ENCODE measurements around the gene ENOX1. TPM values are rescaled to one million over a fixed set of nuclear protein-coding genes. Genes with fewer than 3 reads are reported as not detected.

Gene ENOX1
- polyA plus RNA-seq, 2 of the 4 experiments (the other 2 are of a cell fraction): 0.28 to 0.41 TPM

DNA sequence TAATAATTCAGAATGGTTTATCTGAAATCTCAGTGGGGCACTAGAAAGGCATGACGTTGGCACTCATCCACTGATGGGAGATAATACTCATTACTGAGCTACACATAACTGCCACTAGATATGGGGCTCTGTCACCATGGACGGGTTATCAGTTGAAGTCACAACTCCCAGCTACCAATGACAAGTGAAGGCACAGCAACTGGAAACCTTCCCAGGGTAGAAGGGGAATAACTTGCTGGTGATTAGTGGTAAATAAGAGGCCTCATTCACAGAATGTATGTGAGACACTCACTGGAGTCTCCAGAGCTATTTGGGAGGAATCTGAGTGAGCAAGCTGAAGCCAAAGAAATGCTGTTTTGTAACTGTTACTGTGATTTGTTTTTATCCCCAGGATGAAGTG, 249.6 kb downstream of the ENOX1 start:
- Histone ChIP-seq H3K4me1 (no peaks in the 10 kb centered on the region), H3K4me2 (no peak overlapping the region), H3K27ac (no peak overlapping the region), H3K9me3 (peaks cover 2% of the 10 kb centered on the region; the same call in 1 of the 3 replicates), H3K4me3 (no peak overlapping the region)
- no peak for TF ChIP-seq NPAS2 (CRISPR knock-in tag; IDR thresholded peaks at IDR 0.05; ENCODE audit: borderline replicate concordance)
- TF ChIP-seq CHD2 (IDR thresholded peaks at IDR 0.05; ENCODE audit: low read length, partially characterized antibody): no peak
- no peak for TF ChIP-seq FOSL2 (IDR thresholded peaks at IDR 0.05)
- no peak for TF ChIP-seq FOSL2 (CRISPR knock-in tag; IDR thresholded peaks at IDR 0.05)
- TF ChIP-seq, protein P1, sequence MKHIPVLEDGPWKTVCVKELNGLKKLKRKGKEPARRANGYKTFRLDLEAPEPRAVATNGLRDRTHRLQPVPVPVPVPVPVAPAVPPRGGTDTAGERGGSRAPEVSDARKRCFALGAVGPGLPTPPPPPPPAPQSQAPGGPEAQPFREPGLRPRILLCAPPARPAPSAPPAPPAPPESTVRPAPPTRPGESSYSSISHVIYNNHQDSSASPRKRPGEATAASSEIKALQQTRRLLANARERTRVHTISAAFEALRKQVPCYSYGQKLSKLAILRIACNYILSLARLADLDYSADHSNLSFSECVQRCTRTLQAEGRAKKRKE (CRISPR knock-in tag; IDR thresholded peaks at IDR 0.05; ENCODE audit: low read depth): no peak
- no peak for TF ChIP-seq CBX8 (IDR thresholded peaks at IDR 0.05)
- no peak for TF ChIP-seq TFCP2L1 (CRISPR knock-in tag; IDR thresholded peaks at IDR 0.05)
- no peak for TF ChIP-seq GATA3 (IDR thresholded peaks at IDR 0.05; ENCODE audit: borderline replicate concordance)
- no peak for TF ChIP-seq NR3C1 (IDR thresholded peaks at IDR 0.05)
- TF ChIP-seq HOXA7 (CRISPR knock-in tag; IDR thresholded peaks at IDR 0.05): no peak
- TF ChIP-seq, protein P2, sequence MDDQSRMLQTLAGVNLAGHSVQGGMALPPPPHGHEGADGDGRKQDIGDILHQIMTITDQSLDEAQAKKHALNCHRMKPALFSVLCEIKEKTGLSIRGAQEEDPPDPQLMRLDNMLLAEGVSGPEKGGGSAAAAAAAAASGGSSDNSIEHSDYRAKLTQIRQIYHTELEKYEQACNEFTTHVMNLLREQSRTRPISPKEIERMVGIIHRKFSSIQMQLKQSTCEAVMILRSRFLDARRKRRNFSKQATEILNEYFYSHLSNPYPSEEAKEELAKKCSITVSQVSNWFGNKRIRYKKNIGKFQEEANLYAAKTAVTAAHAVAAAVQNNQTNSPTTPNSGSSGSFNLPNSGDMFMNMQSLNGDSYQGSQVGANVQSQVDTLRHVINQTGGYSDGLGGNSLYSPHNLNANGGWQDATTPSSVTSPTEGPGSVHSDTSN (IDR thresholded peaks at IDR 0.05): no peak
- no peak for TF ChIP-seq RNF2 (IDR thresholded peaks at IDR 0.05; ENCODE audit: borderline replicate concordance, low read depth)
- TF ChIP-seq RFX5 (IDR thresholded peaks at IDR 0.05): no peak
- DNase-seq (ENCODE audit: low read depth in 1 of 2, low spot score in 1 of 2): no peak
- CTCF ChIA-PET: no interaction called here
- no peak for FAIRE-seq
- 14% methylated on average over 2 of the region's 2 CpGs for WGBS (ENCODE audit: missing lambda C conversion rate)
- POLR2A ChIA-PET: no interaction called here
- no peak for ATAC-seq

DNA sequence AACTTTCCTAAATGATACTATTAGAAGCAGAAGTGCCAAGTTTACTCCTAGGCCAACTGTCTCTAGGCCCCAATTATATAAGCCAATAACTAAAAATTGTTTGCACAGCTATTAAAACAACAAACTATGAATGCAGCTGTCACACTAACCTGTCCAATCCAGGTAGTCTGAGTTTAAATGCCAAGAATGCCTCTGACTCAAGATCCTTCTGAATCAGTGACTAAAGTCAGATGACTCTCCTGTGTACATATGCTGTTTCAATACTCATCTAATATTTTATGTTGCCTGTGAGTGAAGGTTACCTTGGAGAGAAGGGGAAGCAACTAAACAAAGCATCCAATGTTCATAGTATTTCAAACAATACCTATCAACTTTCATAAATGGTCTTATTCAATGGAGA, 257.0 kb downstream of the ENOX1 start:
- no peaks in the 10 kb centered on the region for H3K4me1 ChIP-seq
- H3K9me3 ChIP-seq: no peaks in the 10 kb centered on the region
- no peak overlapping the region for H3K4me2 ChIP-seq
- H3K4me3 ChIP-seq: no peak overlapping the region
- FAIRE-seq (no peak), ATAC-seq (no peak), DNase-seq (ENCODE audit: low read depth in 1 of 2, low spot score in 1 of 2) (no peak)
- POLR2A ChIA-PET: no interaction called here
- no peak overlapping the region for H3K27ac ChIP-seq
- no peak for TF ChIP-seq CHD4 (IDR thresholded peaks at IDR 0.05; ENCODE audit: borderline replicate concordance)
- no peak for TF ChIP-seq ZFP36 (IDR thresholded peaks at IDR 0.05; ENCODE audit: borderline replicate concordance, partially characterized antibody)
- TF ChIP-seq FOSL2 (IDR thresholded peaks at IDR 0.05): no peak
- no peak for TF ChIP-seq FOSL2 (CRISPR knock-in tag; IDR thresholded peaks at IDR 0.05)
- no peak for TF ChIP-seq TFCP2L1 (CRISPR knock-in tag; IDR thresholded peaks at IDR 0.05)
- TF ChIP-seq NR3C1 (IDR thresholded peaks at IDR 0.05): no peak
- no peak for TF ChIP-seq GATA3 (IDR thresholded peaks at IDR 0.05; ENCODE audit: borderline replicate concordance)
- TF ChIP-seq CBX8 (IDR thresholded peaks at IDR 0.05): no peak
- no peak for TF ChIP-seq CBX2 (IDR thresholded peaks at IDR 0.05; ENCODE audit: borderline replicate concordance, low read depth)
- no peak for TF ChIP-seq BHLHE40 (IDR thresholded peaks at IDR 0.05; ENCODE audit: low read depth, low read length)
- TF ChIP-seq, protein P3, sequence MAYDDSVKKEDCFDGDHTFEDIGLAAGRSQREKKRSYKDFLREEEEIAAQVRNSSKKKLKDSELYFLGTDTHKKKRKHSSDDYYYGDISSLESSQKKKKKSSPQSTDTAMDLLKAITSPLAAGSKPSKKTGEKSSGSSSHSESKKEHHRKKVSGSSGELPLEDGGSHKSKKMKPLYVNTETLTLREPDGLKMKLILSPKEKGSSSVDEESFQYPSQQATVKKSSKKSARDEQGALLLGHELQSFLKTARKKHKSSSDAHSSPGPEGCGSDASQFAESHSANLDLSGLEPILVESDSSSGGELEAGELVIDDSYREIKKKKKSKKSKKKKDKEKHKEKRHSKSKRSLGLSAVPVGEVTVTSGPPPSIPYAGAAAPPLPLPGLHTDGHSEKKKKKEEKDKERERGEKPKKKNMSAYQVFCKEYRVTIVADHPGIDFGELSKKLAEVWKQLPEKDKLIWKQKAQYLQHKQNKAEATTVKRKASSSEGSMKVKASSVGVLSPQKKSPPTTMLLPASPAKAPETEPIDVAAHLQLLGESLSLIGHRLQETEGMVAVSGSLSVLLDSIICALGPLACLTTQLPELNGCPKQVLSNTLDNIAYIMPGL (CRISPR knock-in tag; IDR thresholded peaks at IDR 0.05; ENCODE audit: borderline replicate concordance): no peak
- TF ChIP-seq, protein P4, sequence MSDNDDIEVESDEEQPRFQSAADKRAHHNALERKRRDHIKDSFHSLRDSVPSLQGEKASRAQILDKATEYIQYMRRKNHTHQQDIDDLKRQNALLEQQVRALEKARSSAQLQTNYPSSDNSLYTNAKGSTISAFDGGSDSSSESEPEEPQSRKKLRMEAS (IDR thresholded peaks at IDR 0.05): no peak
- TF ChIP-seq ESRRA (IDR thresholded peaks at IDR 0.05; ENCODE audit: borderline replicate concordance, low read length): no peak
- TF ChIP-seq FOXS1 (CRISPR knock-in tag; IDR thresholded peaks at IDR 0.05): no peak
- TF ChIP-seq, protein P5, sequence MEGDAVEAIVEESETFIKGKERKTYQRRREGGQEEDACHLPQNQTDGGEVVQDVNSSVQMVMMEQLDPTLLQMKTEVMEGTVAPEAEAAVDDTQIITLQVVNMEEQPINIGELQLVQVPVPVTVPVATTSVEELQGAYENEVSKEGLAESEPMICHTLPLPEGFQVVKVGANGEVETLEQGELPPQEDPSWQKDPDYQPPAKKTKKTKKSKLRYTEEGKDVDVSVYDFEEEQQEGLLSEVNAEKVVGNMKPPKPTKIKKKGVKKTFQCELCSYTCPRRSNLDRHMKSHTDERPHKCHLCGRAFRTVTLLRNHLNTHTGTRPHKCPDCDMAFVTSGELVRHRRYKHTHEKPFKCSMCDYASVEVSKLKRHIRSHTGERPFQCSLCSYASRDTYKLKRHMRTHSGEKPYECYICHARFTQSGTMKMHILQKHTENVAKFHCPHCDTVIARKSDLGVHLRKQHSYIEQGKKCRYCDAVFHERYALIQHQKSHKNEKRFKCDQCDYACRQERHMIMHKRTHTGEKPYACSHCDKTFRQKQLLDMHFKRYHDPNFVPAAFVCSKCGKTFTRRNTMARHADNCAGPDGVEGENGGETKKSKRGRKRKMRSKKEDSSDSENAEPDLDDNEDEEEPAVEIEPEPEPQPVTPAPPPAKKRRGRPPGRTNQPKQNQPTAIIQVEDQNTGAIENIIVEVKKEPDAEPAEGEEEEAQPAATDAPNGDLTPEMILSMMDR (IDR thresholded peaks at IDR 0.05): no peak
- no peak for TF ChIP-seq EHMT2 (IDR thresholded peaks at IDR 0.05; ENCODE audit: low read depth)
- TF ChIP-seq HOXA7 (CRISPR knock-in tag; IDR thresholded peaks at IDR 0.05): no peak
- no peak for TF ChIP-seq RFX5 (IDR thresholded peaks at IDR 0.05)
- TF ChIP-seq, protein P6, sequence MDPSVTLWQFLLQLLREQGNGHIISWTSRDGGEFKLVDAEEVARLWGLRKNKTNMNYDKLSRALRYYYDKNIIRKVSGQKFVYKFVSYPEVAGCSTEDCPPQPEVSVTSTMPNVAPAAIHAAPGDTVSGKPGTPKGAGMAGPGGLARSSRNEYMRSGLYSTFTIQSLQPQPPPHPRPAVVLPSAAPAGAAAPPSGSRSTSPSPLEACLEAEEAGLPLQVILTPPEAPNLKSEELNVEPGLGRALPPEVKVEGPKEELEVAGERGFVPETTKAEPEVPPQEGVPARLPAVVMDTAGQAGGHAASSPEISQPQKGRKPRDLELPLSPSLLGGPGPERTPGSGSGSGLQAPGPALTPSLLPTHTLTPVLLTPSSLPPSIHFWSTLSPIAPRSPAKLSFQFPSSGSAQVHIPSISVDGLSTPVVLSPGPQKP (IDR thresholded peaks at IDR 0.05; ENCODE audit: low read depth, low read length): no peak
- CTCF ChIA-PET: no interaction called here
